Upper lobe of left lung (tissue), 6 donors: ENCODE measurements around the gene UBE2N. TPM values are rescaled to one million over a fixed set of nuclear protein-coding genes. Genes with fewer than 3 reads are reported as not detected.
"Not testable (repeated sequence)": the region's sequence is repeated elsewhere in the genome, so short reads cannot be mapped to it uniquely, and the experiment has no call there.

Experiments used
- ATAC-seq, 2 donors: fragments of 200-7000 bp; cut with Tn5 transposase; one replicate each; pipeline ENCODE4 v1.9.1; 2022; ENCODE audit warnings: mild to moderate bottlenecking in 2 of 2, moderate library complexity in 2 of 2; ENCODE audit not compliant: low FRiP score in 2 of 2
- DNase-seq, 2 donors: peaks; one replicate each; pipeline ENCODE4 v3.0.0-alpha.2; 2019 to 2020
- H3K27ac ChIP-seq, 4 donors: fragments of 200-600 bp; sonication (generic); one replicate each; pipeline ENCODE4 v1.5.1; 2016 to 2019
- H3K27me3 ChIP-seq, 4 donors: fragments of 200-600 bp; sonication (generic); one replicate each; pipeline ENCODE4 v1.5.1; 2017 to 2019
- H3K36me3 ChIP-seq, 4 donors: fragments of 200-600 bp; sonication (generic); one replicate each; pipeline ENCODE4 v1.5.1; 2016 to 2019
- H3K4me1 ChIP-seq, 4 donors: fragments of 200-600 bp; sonication (generic); one replicate each; pipeline ENCODE4 v1.5.1; 2018 to 2019
- H3K4me3 ChIP-seq, 4 donors: fragments of 200-600 bp; sonication (generic); one replicate each; pipeline ENCODE4 v1.5.1; 2017 to 2019; ENCODE audit warnings: mild to moderate bottlenecking in 2 of 4, moderate library complexity in 1 of 4
- H3K9me3 ChIP-seq, 4 donors: fragments of 200-600 bp; sonication (generic); one replicate each; pipeline ENCODE4 v1.5.1; 2018 to 2019
- CTCF ChIP-seq, 6 experiments: fragments of 450-650 bp in 4 of 6; fragments of 200-600 bp in 2 of 6; sonication (generic) in 2 of 6; IDR thresholded peaks; one replicate each; pipeline ENCODE4 v1.5.1; 2016 to 2019; ENCODE audit warnings: antibody characterized with exemption in 6 of 6
- EP300 ChIP-seq, 4 donors: sonication (generic); formaldehyde crosslinking; IDR thresholded peaks; one replicate each; pipeline ENCODE4 v1.5.1; 2017; ENCODE audit warnings: antibody characterized with exemption in 4 of 4, control low read depth in 2 of 4
- POLR2A ChIP-seq, 4 donors: fragments of 450-650 bp; IDR thresholded peaks; one replicate each; pipeline ENCODE4 v1.5.1; 2016 to 2017; ENCODE audit warnings: antibody characterized with exemption in 4 of 4, mild to moderate bottlenecking in 2 of 4
- POLR2AphosphoS5 ChIP-seq, 2 donors: sonication (generic); formaldehyde crosslinking; IDR thresholded peaks; one replicate each; pipeline ENCODE4 v1.5.1; 2017; ENCODE audit warnings: antibody characterized with exemption in 2 of 2
- WGBS, 2 donors: methylation state at CpG; one replicate each; pipeline ENCODE4 v1.1.5; 2017 to 2018; 5-methylcytosine and 5-hydroxymethylcytosine counted together
- total RNA-seq, 6 donors: library from RNA; depleted of rRNA in 4 of 6; stranded (reverse); fragments of >200 nt in 4 of 6; gene quantifications; one replicate each; pipeline versions ENCODE4 v1.1.0 to v1.2.1, GENCODE V29; 2016 to 2021
- donor health status: DM: no; HTN: no; CAD: no; lungs with moderate emphysema.
- donor health status: DM: no; HTN: yes; CAD: no; lungs with severe emphysema.

UBE2N gene
- total RNA-seq, 6 donors from 2014 or later: 10.0 to 78.1 (median 46.3) TPM

GRCh38 chr12:93403988-93404803, 37.6 kb downstream of the UBE2N start:
- H3K4me3 ChIP-seq: no peak overlapping the region
- WGBS, 2 donors: 76 to 82% methylated on average over 7 of the region's 7 CpGs
- H3K27ac ChIP-seq: no peak overlapping the region
- H3K27me3 ChIP-seq: no peaks in the 10 kb centered on the region
- H3K4me1 ChIP-seq: peaks cover 0 to 10% (median 0%) of the 10 kb centered on the region in 4 donors
- H3K36me3 ChIP-seq: peaks cover 0 to 11% (median 0%) of the 10 kb centered on the region in 4 donors
- ATAC-seq (no peak), DNase-seq (no peak)
- TF ChIP-seq EP300 (IDR thresholded peaks at IDR 0.05) (no peak), POLR2AphosphoS5 (IDR thresholded peaks at IDR 0.05) (no peak), POLR2A (IDR thresholded peaks at IDR 0.05) (no peak), CTCF (IDR thresholded peaks at IDR 0.05) (no peak)
- H3K9me3 ChIP-seq: no peaks in the 10 kb centered on the region

- 90% methylated on average over 11 of the region's 11 CpGs for WGBS, 2 donors
- no peak for DNase-seq
- no peaks in the 10 kb centered on the region for H3K9me3 ChIP-seq
- peaks cover 0 to 22% (median 4%) of the 10 kb centered on the region in 4 donors for H3K36me3 ChIP-seq
- no peak overlapping the region for H3K4me3 ChIP-seq
- no peak overlapping the region for H3K27ac ChIP-seq
- H3K4me1 ChIP-seq: peaks cover 0 to 10% (median 0%) of the 10 kb centered on the region in 4 donors
- TF ChIP-seq POLR2A (IDR thresholded peaks at IDR 0.05) (no peak), EP300 (IDR thresholded peaks at IDR 0.05) (no peak), CTCF (IDR thresholded peaks at IDR 0.05) (no peak), POLR2AphosphoS5 (IDR thresholded peaks at IDR 0.05) (no peak)
- H3K27me3 ChIP-seq: no peaks in the 10 kb centered on the region
- ATAC-seq: no peak
These were observed 39.1 kb downstream of the UBE2N start for GRCh38 chr12:93402333-93403311.

GRCh38 chr12:93399183-93399863, 42.4 kb downstream of the UBE2N start:
- not testable (repeated sequence) for H3K27me3 ChIP-seq, H3K9me3 ChIP-seq, H3K4me1 ChIP-seq, H3K4me3 ChIP-seq, DNase-seq, H3K27ac ChIP-seq
- H3K36me3 ChIP-seq: peaks cover 3 to 33% (median 10%) of the 10 kb centered on the region in 4 donors
- 0 to 67% methylated on average over 1 of the region's 5 CpGs for WGBS, 2 donors
- ATAC-seq: peak; percentile 93 to 94

GRCh38 chr12:93397412-93397811, 44.3 kb downstream of the UBE2N start:
- TF ChIP-seq POLR2AphosphoS5 (IDR thresholded peaks at IDR 0.05) (no peak), CTCF (IDR thresholded peaks at IDR 0.05) (no peak), POLR2A (IDR thresholded peaks at IDR 0.05) (no peak), EP300 (IDR thresholded peaks at IDR 0.05) (no peak)
- DNase-seq (no peak), ATAC-seq (no peak)
- no peaks in the 10 kb centered on the region for H3K4me1 ChIP-seq
- no peak overlapping the region for H3K27ac ChIP-seq
- no peaks in the 10 kb centered on the region for H3K9me3 ChIP-seq
- H3K4me3 ChIP-seq: no peak overlapping the region
- H3K27me3 ChIP-seq: no peaks in the 10 kb centered on the region
- WGBS, 2 donors: 81 to 82% methylated on average over 12 of the region's 12 CpGs
- H3K36me3 ChIP-seq: peaks cover 3 to 33% (median 10%) of the 10 kb centered on the region in 4 donors
